HG03342 (cell line): ENCODE results near the gene CTNNAL1.
"Not testable (repeated sequence)": the region's sequence is repeated elsewhere in the genome, so short reads cannot be mapped to it uniquely, and the experiment has no call there.

ENCODE experiments used
- ATAC-seq: cut with Tn5 transposase; IDR thresholded peaks from one replicate; pipeline ENCODE4 v1.9.1; 2021; ENCODE audit warnings: mild to moderate bottlenecking, moderate library complexity; ENCODE audit not compliant: unreplicated experiment

Gene CTNNAL1

GRCh38 chr9:108997112-108997511 lies 16.2 kb downstream of the CTNNAL1 start:
- no peak for ATAC-seq

- no peak for ATAC-seq
These were observed 16.7 kb downstream of the CTNNAL1 start for GRCh38 chr9:108996643-108997042.

- ATAC-seq: peak; percentile 95
These were observed 18.6 kb downstream of the CTNNAL1 start for GRCh38 chr9:108994695-108995094.

GRCh38 chr9:108991479-108991878 lies 21.8 kb downstream of the CTNNAL1 start:
- ATAC-seq: no peak

GRCh38 chr9:108983885-108984284 lies 29.4 kb downstream of the CTNNAL1 start:
- no peak for ATAC-seq

- ATAC-seq: no peak
These were observed 32.4 kb downstream of the CTNNAL1 start for GRCh38 chr9:108980893-108981292.

- ATAC-seq: no peak
These were observed 35.1 kb downstream of the CTNNAL1 start for GRCh38 chr9:108978205-108978604.

GRCh38 chr9:108973895-108974294 lies 39.4 kb downstream of the CTNNAL1 start:
- ATAC-seq: no peak

- ATAC-seq: no peak
These were observed 40.6 kb downstream of the CTNNAL1 start for GRCh38 chr9:108972626-108973209.

GRCh38 chr9:108972186-108972585 lies 41.1 kb downstream of the CTNNAL1 start:
- ATAC-seq: no peak

- not testable (repeated sequence) for ATAC-seq
These were observed 41.9 kb downstream of the CTNNAL1 start for GRCh38 chr9:108971392-108971791.

- no peak for ATAC-seq
These were observed 45.4 kb downstream of the CTNNAL1 start for GRCh38 chr9:108967916-108968315.

- ATAC-seq: no peak
These were observed 49.7 kb downstream of the CTNNAL1 start for GRCh38 chr9:108963459-108964143.

GRCh38 chr9:108961151-108961550 lies 52.1 kb downstream of the CTNNAL1 start:
- ATAC-seq: no peak

GRCh38 chr9:108960331-108960730 lies 53.0 kb downstream of the CTNNAL1 start:
- no peak for ATAC-seq

- ATAC-seq: no peak
These were observed 56.7 kb downstream of the CTNNAL1 start for GRCh38 chr9:108956631-108957026.

- no peak for ATAC-seq
These were observed 57.2 kb downstream of the CTNNAL1 start for GRCh38 chr9:108956022-108956630.

GRCh38 chr9:108953983-108954574 lies 59.2 kb downstream of the CTNNAL1 start:
- peak; percentile 73 for ATAC-seq

GRCh38 chr9:108951578-108951977 lies 61.7 kb downstream of the CTNNAL1 start:
- no peak for ATAC-seq

- no peak for ATAC-seq
These were observed 63.1 kb downstream of the CTNNAL1 start for GRCh38 chr9:108950168-108950567.

GRCh38 chr9:108939975-108940374 lies 73.3 kb downstream of the CTNNAL1 start:
- ATAC-seq: no peak
